ENCODE results near the gene TRAF5. TPM values are rescaled to one million over a fixed set of nuclear protein-coding genes. Genes with fewer than 3 reads are reported as not detected.

TRAF5 gene
- total RNA-seq, 1 donor from 2014 or later, result 12.1 TPM

DNA sequence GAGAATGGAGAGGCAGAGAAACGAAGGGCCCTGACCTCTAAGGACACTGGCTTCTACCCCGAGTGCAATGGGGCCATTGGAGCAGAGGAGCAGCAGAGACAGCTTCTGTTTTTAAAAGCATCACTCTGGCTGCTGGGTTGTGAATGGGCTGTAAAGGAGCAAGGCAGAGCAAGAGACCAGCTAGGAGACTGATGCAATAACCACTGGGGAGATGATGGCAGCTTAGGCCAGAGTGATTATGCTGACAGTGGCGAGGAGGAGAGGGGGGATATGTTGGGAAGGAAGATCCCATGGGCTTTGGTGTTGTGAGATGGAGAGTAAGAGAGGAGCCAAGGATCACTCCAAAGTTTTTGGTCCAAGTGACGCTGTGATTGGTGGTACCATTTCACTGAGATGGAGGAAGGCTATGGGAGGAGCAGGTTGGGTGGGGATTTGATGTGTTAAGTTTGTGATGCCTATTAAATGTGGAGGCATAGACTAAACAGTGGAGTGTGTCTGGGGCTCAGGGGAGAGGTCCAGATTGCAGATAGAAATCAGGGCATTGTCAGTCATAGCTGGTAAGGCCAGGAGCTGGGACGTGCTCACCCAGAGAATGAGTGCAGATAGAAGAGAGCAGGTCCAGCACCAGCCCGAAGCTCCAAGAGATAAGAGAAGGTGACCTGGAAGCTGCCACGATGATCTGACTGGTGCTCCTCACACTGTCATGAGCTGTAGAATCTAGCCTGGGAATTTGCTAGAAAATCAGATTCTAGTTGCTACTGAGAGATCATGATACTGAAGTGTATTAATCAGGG lies 11.0 kb downstream of the TRAF5 start:
- Mint-ChIP-seq H3K27me3 (ENCODE audit: low read depth) (no peaks in the 10 kb centered on the region), H3K36me3 (ENCODE audit: low read depth) (no peaks in the 10 kb centered on the region), H3K4me3 (no peak overlapping the region), H3K27ac (ENCODE audit: unreplicated experiment) (peak overlapping the region; percentile 5), H3K9me3 (no peaks in the 10 kb centered on the region), H3K4me1 (peaks cover under 1% of the 10 kb centered on the region)
- no peak for DNase-seq (ENCODE audit: low read depth, low spot score)
- TF ChIP-seq, protein P1, sequence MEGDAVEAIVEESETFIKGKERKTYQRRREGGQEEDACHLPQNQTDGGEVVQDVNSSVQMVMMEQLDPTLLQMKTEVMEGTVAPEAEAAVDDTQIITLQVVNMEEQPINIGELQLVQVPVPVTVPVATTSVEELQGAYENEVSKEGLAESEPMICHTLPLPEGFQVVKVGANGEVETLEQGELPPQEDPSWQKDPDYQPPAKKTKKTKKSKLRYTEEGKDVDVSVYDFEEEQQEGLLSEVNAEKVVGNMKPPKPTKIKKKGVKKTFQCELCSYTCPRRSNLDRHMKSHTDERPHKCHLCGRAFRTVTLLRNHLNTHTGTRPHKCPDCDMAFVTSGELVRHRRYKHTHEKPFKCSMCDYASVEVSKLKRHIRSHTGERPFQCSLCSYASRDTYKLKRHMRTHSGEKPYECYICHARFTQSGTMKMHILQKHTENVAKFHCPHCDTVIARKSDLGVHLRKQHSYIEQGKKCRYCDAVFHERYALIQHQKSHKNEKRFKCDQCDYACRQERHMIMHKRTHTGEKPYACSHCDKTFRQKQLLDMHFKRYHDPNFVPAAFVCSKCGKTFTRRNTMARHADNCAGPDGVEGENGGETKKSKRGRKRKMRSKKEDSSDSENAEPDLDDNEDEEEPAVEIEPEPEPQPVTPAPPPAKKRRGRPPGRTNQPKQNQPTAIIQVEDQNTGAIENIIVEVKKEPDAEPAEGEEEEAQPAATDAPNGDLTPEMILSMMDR (conservative IDR thresholded peaks at IDR 0.05), result no peak

DNA sequence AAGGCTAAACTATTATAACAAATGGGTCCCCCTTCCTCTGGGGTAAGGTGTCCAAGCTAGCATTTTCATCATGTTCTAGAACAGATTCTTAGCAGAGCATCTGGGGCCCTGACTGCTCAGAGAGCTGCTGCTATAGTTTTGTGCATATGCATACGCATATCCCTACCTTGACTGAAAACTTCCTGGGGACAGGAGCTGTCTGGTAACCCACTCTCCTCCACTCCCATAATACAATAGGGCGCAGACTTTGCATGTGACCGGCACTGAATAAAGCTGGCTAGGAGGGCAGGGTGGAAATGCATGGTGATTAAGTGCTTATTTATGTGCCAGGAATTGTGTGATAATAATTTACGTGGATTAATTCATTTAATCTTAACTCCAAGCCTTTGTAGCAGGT lies 11.6 kb downstream of the TRAF5 start:
- TF ChIP-seq, protein P1 (conservative IDR thresholded peaks at IDR 0.05), result no peak
- H3K9me3 Mint-ChIP-seq, result no peaks in the 10 kb centered on the region

DNA sequence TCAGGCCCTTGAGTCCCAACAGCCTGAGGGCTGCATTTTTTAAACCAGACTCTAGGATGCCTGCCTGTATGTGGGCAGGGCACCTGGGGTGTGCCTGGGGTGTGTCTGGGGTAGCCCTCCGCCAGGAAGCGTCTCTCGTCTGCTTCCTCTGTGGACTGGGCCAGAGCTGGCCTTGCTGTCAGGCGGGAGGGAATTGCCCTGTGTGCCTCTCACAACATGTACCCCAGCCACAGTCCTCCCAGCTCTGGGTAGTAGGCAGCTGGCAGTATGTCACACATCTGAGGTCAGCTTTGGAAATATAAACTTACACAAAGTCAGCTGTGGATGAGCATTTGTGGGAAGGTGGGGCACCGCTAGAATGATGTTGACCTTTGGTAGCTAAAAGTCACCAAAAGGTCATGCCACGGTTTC lies 13.0 kb downstream of the TRAF5 start:
- Mint-ChIP-seq H3K4me3 (no peak overlapping the region), H3K36me3 (ENCODE audit: low read depth) (no peaks in the 10 kb centered on the region), H3K4me1 (no peaks in the 10 kb centered on the region), H3K9me3 (no peaks in the 10 kb centered on the region), H3K27ac (ENCODE audit: unreplicated experiment) (no peak overlapping the region), H3K27me3 (ENCODE audit: low read depth) (no peaks in the 10 kb centered on the region)
- no peak for DNase-seq (ENCODE audit: low read depth, low spot score)
- TF ChIP-seq, protein P1 (conservative IDR thresholded peaks at IDR 0.05), result no peak

More for the DNA sequence above, 11.6 kb downstream of the TRAF5 start:
- Mint-ChIP-seq H3K36me3 (ENCODE audit: low read depth) (no peaks in the 10 kb centered on the region), H3K27me3 (ENCODE audit: low read depth) (no peaks in the 10 kb centered on the region), H3K4me3 (no peak overlapping the region), H3K27ac (ENCODE audit: unreplicated experiment) (no peak overlapping the region), H3K4me1 (no peaks in the 10 kb centered on the region)
- no peak for DNase-seq (ENCODE audit: low read depth, low spot score)

DNA sequence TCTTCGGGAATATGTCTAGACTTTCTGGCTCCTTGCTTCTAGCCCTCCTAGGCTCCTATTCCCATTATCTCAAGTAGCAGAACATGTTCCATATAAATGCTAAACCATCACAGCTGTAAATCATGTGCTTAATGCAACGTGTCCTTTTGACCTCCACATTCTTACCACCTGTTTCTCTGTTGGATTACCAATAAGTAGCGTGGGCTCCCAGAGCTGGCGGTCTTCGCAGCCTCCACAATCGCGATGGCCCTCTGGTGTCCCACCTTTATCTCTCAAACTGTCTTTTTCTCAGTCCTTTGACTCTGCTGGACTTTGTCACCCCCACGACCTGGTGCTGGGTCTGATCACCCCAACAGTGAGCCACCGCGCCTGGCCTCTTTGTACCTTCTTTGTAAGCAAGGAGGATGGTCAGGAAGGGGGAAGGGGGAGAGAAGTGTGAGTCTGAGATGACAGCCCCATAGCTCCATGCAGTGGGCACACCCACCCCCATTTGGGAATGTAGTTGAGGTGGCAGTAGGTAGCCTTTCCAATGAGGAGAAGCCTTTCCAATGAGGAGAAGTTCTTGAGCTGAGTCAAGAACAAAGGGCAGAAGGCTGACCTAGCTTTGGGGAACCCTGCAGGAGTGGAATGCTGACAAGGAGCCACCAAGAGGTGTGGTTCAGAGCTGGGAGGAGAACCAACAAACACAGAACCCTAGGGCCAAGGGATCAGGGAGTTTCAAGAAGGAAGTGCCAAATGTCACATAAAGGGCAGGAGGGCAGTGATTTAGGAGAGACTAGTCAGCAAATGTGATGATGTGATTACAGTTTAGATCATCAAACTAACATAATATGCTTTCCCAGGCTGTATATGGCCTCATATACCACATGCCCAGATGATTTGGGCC lies 14.2 kb downstream of the TRAF5 start:
- Mint-ChIP-seq H3K9me3 (no peaks in the 10 kb centered on the region), H3K4me1 (no peaks in the 10 kb centered on the region), H3K4me3 (no peak overlapping the region), H3K36me3 (ENCODE audit: low read depth) (no peaks in the 10 kb centered on the region), H3K27me3 (ENCODE audit: low read depth) (no peaks in the 10 kb centered on the region), H3K27ac (ENCODE audit: unreplicated experiment) (no peak overlapping the region)
- TF ChIP-seq, protein P1 (conservative IDR thresholded peaks at IDR 0.05), result no peak
- no peak for DNase-seq (ENCODE audit: low read depth, low spot score)

DNA sequence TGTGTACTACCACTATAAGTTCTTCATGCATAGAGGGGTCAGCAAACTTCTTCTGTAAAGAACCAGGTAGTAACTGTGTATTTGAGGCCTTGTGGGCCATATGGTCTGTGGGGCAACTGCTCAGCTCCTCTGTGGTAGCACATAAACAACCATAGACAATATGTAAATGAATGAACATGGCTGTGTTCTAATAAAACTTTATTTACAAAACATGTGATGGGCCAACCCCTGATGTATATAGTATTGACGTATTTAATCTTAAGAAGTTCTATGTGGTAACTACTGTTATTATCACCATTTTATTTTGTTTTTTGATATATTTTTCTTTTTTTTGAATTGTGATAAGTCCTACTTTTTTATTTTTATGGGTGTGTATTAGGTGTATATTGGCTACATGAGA lies 15.4 kb downstream of the TRAF5 start:
- TF ChIP-seq, protein P1 (conservative IDR thresholded peaks at IDR 0.05), result no peak
- Mint-ChIP-seq H3K9me3 (no peaks in the 10 kb centered on the region), H3K4me3 (no peak overlapping the region), H3K36me3 (ENCODE audit: low read depth) (no peaks in the 10 kb centered on the region), H3K4me1 (no peaks in the 10 kb centered on the region), H3K27ac (ENCODE audit: unreplicated experiment) (no peak overlapping the region), H3K27me3 (ENCODE audit: low read depth) (no peaks in the 10 kb centered on the region)
- DNase-seq (ENCODE audit: low read depth, low spot score), result no peak
